ENCODE measurements around the gene SSC5D.

Gene SSC5D

GRCh38 chr19:55455576-55456235 is 32.5 kb upstream of the SSC5D start:
- no peak for DNase-seq (ENCODE audit: low read depth in 2 of 2)

- no peak for DNase-seq (ENCODE audit: low read depth in 2 of 2)
These were observed 31.9 kb upstream of the SSC5D start for GRCh38 chr19:55456347-55456746.

GRCh38 chr19:55457683-55458457 is 30.4 kb upstream of the SSC5D start:
- DNase-seq (ENCODE audit: low read depth in 2 of 2) = no peak

- no peak for DNase-seq (ENCODE audit: low read depth in 2 of 2)
These were observed 28.7 kb upstream of the SSC5D start for GRCh38 chr19:55459551-55459949.

- DNase-seq (ENCODE audit: low read depth in 2 of 2) = no peak
These were observed 28.1 kb upstream of the SSC5D start for GRCh38 chr19:55459950-55460657.

GRCh38 chr19:55460670-55461258 is 27.5 kb upstream of the SSC5D start:
- DNase-seq (ENCODE audit: low read depth in 2 of 2) = no peak

GRCh38 chr19:55461259-55461973 is 26.8 kb upstream of the SSC5D start, which contains the start of gene ISOC2:
Gene ISOC2 (minus strand): TSS chr19:55461642. CDS start chr19:55456486, 5,156 bp downstream.
- DNase-seq (ENCODE audit: low read depth in 2 of 2) = peak; percentile 100

GRCh38 chr19:55461974-55462626 is 26.1 kb upstream of the SSC5D start:
- no peak for DNase-seq (ENCODE audit: low read depth in 2 of 2)

GRCh38 chr19:55462722-55463121 is 25.5 kb upstream of the SSC5D start:
- DNase-seq (ENCODE audit: low read depth in 2 of 2) = no peak

GRCh38 chr19:55463583-55464031 is 24.6 kb upstream of the SSC5D start:
- no peak for DNase-seq (ENCODE audit: low read depth in 2 of 2)

GRCh38 chr19:55464039-55464661 is 24.1 kb upstream of the SSC5D start:
- no peak for DNase-seq (ENCODE audit: low read depth in 2 of 2)

GRCh38 chr19:55464662-55465054 is 23.6 kb upstream of the SSC5D start, which contains the start of gene C19orf85:
Gene C19orf85 (minus strand): TSS chr19:55464751. CDS start chr19:55464554, 197 bp downstream.
- no peak for DNase-seq (ENCODE audit: low read depth in 2 of 2)

GRCh38 chr19:55465460-55466240 is 22.6 kb upstream of the SSC5D start:
- DNase-seq (ENCODE audit: low read depth in 2 of 2) = no peak

GRCh38 chr19:55466241-55466614 is 22.0 kb upstream of the SSC5D start:
- no peak for DNase-seq (ENCODE audit: low read depth in 2 of 2)

- peak; percentile 58 to 70 for DNase-seq (ENCODE audit: low read depth in 2 of 2)
These were observed 20.8 kb upstream of the SSC5D start for GRCh38 chr19:55467236-55468053.

- DNase-seq (ENCODE audit: low read depth in 2 of 2) = no peak
These were observed 20.2 kb upstream of the SSC5D start for GRCh38 chr19:55468054-55468393.

GRCh38 chr19:55471266-55471665 is 17.0 kb upstream of the SSC5D start:
- no peak for DNase-seq (ENCODE audit: low read depth in 2 of 2)

GRCh38 chr19:55472463-55472862 is 15.8 kb upstream of the SSC5D start:
- DNase-seq (ENCODE audit: low read depth in 2 of 2) = no peak

Data from stimulated activated CD4-positive, alpha-beta T cell treated with anti-CD3 and anti-CD28 coated beads, Interleukin-1b, Interleukin-23, amount 100 ng/mL, for 4 hours (primary cell).